ENCODE results near the gene SNAP29.
"Not testable (repeated sequence)": the region's sequence is repeated elsewhere in the genome, so short reads cannot be mapped to it uniquely, and the experiment has no call there.

DNA sequence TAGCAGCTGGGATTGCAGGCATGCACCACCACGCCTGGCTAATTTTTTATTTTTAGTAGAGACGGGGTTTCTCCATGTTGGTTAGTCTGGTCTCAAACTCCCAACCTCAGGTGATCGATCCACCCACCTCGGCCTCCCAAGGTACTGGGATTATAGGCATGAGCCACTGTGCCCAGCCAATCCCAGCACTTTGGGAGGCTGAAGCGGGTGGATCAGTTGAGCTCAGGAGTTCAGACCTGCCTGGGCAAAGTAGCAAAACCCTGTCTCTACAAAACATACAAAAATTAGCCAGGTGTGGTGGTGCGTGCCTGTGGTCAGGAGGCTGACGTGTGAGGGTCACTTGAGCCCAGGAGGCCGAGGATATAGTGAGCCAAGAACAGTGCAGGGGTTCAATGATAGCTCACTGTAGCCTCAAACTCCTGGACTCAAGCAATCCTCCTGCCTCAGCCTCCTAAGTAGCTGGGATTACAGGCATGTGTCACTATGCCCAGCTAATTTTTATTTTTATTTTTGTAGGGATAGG, 37.0 kb upstream of the SNAP29 start:
- not testable (repeated sequence) for TF ChIP-seq POLR2AphosphoS5, POLR2A, EP300 (IDR thresholded peaks at IDR 0.05)
- TF ChIP-seq, protein P1, sequence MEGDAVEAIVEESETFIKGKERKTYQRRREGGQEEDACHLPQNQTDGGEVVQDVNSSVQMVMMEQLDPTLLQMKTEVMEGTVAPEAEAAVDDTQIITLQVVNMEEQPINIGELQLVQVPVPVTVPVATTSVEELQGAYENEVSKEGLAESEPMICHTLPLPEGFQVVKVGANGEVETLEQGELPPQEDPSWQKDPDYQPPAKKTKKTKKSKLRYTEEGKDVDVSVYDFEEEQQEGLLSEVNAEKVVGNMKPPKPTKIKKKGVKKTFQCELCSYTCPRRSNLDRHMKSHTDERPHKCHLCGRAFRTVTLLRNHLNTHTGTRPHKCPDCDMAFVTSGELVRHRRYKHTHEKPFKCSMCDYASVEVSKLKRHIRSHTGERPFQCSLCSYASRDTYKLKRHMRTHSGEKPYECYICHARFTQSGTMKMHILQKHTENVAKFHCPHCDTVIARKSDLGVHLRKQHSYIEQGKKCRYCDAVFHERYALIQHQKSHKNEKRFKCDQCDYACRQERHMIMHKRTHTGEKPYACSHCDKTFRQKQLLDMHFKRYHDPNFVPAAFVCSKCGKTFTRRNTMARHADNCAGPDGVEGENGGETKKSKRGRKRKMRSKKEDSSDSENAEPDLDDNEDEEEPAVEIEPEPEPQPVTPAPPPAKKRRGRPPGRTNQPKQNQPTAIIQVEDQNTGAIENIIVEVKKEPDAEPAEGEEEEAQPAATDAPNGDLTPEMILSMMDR (IDR thresholded peaks at IDR 0.05), result not testable (repeated sequence)
